Pancreas (tissue), 10 donors: ENCODE measurements around the gene DLX2. TPM values are rescaled to one million over a fixed set of nuclear protein-coding genes. Genes with fewer than 3 reads are reported as not detected.
"Not testable (repeated sequence)": the region's sequence is repeated elsewhere in the genome, so short reads cannot be mapped to it uniquely, and the experiment has no call there.

ENCODE experiments used
- ATAC-seq, 4 donors: fragments of 200-7000 bp; cut with Tn5 transposase; one replicate each; pipeline versions ENCODE4 v1.8.0 to v1.9.1; 2020; ENCODE audit warnings: mild to moderate bottlenecking in 4 of 4, moderate library complexity in 4 of 4
- DNase-seq, 6 donors: peaks; one replicate each; pipeline ENCODE4 v3.0.0-alpha.2; 2020
- FAIRE-seq: peaks from 2 replicates; lab custom pipeline; 2012; peaks lifted over from hg19 to GRCh38; lab: Jason Lieb, UNC
- H3K27ac ChIP-seq, 4 donors: fragments of 200-600 bp; sonication (generic); 1 replicate in 3 of 4; 2 replicates in 1 of 4; pipeline versions ENCODE4 v1.5.0 to v1.8.0; 2020
- H3K27me3 ChIP-seq, 4 donors: fragments of 200-600 bp; one replicate each; pipeline ENCODE4 v1.8.0; 2021
- H3K36me3 ChIP-seq, 3 donors: fragments of 200-600 bp; sonication (generic) in 1 of 3; one replicate each; pipeline versions ENCODE4 v1.5.0 to v1.8.0; 2020 to 2021
- H3K4me1 ChIP-seq, 3 donors: fragments of 200-600 bp; one replicate each; pipeline ENCODE4 v1.8.0; 2021
- H3K4me3 ChIP-seq, 4 donors: fragments of 200-600 bp; sonication (generic) in 2 of 4; one replicate each; pipeline versions ENCODE4 v1.5.0 to v1.8.0; 2020 to 2021
- H3K9me3 ChIP-seq, 4 donors: fragments of 200-600 bp; one replicate each; pipeline ENCODE4 v1.8.0; 2021
- WGBS, 2 donors: extraction: QIAGEN DNeasy Blood & Tissue Kit; methylation state at CpG; one replicate each; pipeline ENCODE4 v1.1.7; 2013; 5-methylcytosine and 5-hydroxymethylcytosine counted together
- intact Hi-C, 3 donors: fragments of 100-400 bp; cut with DNase I; formaldehyde crosslinking; loops; one replicate each; pipeline versions ENCODE4 v1.11.1 to v1.14.2; 2022
- polyA plus RNA-seq, 2 donors: library from polyadenylated mRNA; stranded (reverse); fragments of 200-250 nt; gene quantifications; one replicate each; pipeline ENCODE4 v1.2.3, GENCODE V29; 2013
- total RNA-seq, 6 donors: library from RNA; stranded (reverse); fragmentation: NEBNext Ultra II Directional in 4 of 6; extraction: Animal tissue kit (Norgen Biotek cat#: 25700) in 4 of 6; gene quantifications; one replicate each; pipeline versions ENCODE4 v1.2.1 to v1.2.4, GENCODE V29; 2021 to 2023
- TF ChIP-seq, protein P1 (sequence below), 4 donors: fragments of 200-600 bp; sonication (generic) in 3 of 4; IDR thresholded peaks; one replicate each; pipeline versions ENCODE4 v1.5.0 to v1.8.0; 2021; ENCODE audit warnings: antibody characterized with exemption in 4 of 4
- donor health status: healthy with polysubstance abuse.
- donor health status: DM: no; HTN: no; CAD: no; lungs with moderate emphysema.
- donor health status: DM: no; HTN: no; CAD: no.
- donor health status: control.
- donor health status: control.
- donor health status: Bipolar disorder and iron deficiency.
- donor health status: DM: yes; HTN: yes; CAD: no.
- donor health status: DM: no; HTN: no; CAD: no.
- donor health status: DM: no; HTN: no; CAD: no.
- donor health status: DM: yes; HTN: yes; CAD: no.

Gene DLX2
- total and polyA plus RNA-seq, 8 donors, result not detected

DNA sequence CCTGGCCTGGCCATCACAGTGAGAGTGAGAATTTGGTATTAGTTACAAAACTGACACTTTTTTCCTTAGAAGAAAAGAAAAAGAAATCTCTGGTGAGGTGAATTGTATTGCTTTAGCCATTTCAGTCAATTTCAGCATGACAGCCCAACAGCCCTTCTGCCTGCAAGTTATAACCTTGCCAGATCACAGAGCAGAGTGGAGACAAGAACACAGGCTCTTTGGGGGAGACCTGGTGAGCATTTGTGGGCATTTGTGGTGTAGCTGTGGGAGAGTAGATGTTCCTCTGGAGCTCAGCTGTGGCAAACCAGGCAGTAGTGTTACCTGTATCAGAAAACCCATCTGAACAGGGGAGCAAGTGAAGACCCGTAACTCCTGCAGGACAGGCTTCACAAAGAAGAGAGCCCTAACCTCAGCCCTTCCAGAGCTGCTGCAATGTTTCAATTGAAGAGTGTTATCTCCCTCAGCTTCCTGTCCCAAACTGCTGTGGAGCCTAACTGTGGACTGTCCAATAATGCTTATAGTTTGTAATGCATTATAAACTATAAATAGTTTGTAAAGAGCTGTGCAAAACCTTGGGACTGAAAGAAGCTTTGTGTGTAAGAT lies 40.2 kb downstream of the DLX2 start:
- H3K9me3 ChIP-seq, result no peaks in the 10 kb centered on the region
- H3K36me3 ChIP-seq, result no peaks in the 10 kb centered on the region
- H3K4me3 ChIP-seq, result no peak overlapping the region
- H3K27me3 ChIP-seq, result no peaks in the 10 kb centered on the region
- ATAC-seq (no peak), FAIRE-seq (no peak), DNase-seq (no peak)
- intact Hi-C loops, result no loop called here
- TF ChIP-seq, protein P1, sequence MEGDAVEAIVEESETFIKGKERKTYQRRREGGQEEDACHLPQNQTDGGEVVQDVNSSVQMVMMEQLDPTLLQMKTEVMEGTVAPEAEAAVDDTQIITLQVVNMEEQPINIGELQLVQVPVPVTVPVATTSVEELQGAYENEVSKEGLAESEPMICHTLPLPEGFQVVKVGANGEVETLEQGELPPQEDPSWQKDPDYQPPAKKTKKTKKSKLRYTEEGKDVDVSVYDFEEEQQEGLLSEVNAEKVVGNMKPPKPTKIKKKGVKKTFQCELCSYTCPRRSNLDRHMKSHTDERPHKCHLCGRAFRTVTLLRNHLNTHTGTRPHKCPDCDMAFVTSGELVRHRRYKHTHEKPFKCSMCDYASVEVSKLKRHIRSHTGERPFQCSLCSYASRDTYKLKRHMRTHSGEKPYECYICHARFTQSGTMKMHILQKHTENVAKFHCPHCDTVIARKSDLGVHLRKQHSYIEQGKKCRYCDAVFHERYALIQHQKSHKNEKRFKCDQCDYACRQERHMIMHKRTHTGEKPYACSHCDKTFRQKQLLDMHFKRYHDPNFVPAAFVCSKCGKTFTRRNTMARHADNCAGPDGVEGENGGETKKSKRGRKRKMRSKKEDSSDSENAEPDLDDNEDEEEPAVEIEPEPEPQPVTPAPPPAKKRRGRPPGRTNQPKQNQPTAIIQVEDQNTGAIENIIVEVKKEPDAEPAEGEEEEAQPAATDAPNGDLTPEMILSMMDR (IDR thresholded peaks at IDR 0.05), result no peak
- WGBS, 2 donors, result 86 to 95% methylated on average over 1 of the region's 1 CpG
- no peak overlapping the region for H3K27ac ChIP-seq
- H3K4me1 ChIP-seq, result no peaks in the 10 kb centered on the region

DNA sequence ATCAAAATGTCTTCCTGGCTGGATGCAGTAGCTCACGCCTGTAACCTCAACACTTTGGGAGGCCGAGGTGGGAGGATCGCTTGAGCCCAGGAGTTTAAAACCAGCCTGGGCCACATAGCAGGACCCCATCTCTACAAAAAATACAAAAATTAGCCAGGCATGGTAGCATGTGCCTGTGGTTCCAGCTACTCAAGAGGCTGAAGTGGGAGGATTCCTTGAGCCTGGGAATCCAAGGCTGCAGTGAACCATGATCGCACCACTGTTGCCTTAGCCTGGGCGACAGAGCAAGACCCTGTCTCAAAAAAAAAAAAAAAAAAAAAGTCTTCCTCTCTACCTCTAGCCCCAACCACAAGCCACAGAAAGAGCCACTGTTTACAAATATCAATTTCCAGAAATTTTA lies 42.6 kb downstream of the DLX2 start:
- ATAC-seq, H3K9me3 ChIP-seq, intact Hi-C loops, H3K4me3 ChIP-seq, H3K4me1 ChIP-seq, H3K27ac ChIP-seq, H3K36me3 ChIP-seq, FAIRE-seq, H3K27me3 ChIP-seq, DNase-seq: not testable (repeated sequence)
- 96 to 99% methylated on average over 5 of the region's 5 CpGs for WGBS, 2 donors

DNA sequence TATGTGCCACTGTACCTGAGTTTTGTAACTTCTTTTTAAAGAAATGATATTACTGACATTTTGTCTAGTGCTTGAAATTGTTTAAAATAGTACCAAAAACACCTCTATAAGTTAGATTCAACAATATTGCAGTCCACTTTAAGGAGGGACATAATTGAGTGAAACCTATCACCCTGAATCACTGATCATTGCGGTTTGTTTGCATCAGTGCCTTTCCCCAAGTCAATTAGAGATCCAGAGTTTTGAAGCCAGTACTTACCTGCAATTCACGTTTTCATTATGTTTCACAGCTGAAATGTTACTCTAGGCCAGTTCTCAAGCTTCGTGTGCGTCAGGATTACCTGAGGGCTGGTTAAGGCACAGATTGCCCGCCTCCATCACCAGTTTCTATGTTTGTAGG lies 44.0 kb downstream of the DLX2 start:
- ATAC-seq, result no peak
- Histone ChIP-seq H3K4me1 (no peaks in the 10 kb centered on the region), H3K36me3 (no peaks in the 10 kb centered on the region), H3K9me3 (no peaks in the 10 kb centered on the region), H3K27me3 (no peaks in the 10 kb centered on the region), H3K27ac (no peak overlapping the region), H3K4me3 (no peak overlapping the region)
- intact Hi-C loops, result no loop called here
- WGBS, 2 donors, result 91 to 96% methylated on average over 5 of the region's 5 CpGs
- DNase-seq, result no peak
- TF ChIP-seq, protein P1 (IDR thresholded peaks at IDR 0.05), result no peak
- no peak for FAIRE-seq

DNA sequence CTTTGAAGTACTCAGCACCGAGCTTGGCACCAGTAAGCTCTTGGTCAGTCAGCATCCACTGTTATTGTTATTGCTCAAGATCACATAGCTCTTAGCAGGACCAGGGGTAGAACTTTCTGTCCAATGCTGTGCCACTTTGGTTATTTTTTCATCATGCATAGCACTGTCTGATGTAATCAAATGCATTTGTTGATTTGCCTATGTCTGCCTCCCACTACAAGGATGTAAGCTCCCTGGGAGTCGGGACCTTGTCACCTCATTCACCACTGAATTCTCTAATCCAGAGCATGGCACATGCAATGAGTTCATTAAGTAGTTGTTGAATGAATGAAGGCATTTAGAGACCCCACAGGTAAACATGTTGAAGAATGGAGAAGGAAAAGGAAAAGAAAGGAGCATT lies 46.4 kb downstream of the DLX2 start:
- TF ChIP-seq, protein P1 (IDR thresholded peaks at IDR 0.05), result no peak
- FAIRE-seq (no peak), DNase-seq (no peak), ATAC-seq (no peak)
- H3K27me3 ChIP-seq, result no peaks in the 10 kb centered on the region
- peaks cover 0 to 6% (median 0%) of the 10 kb centered on the region in 3 donors for H3K4me1 ChIP-seq
- no peaks in the 10 kb centered on the region for H3K36me3 ChIP-seq
- H3K4me3 ChIP-seq, result no peak overlapping the region
- intact Hi-C loops, result no loop called here
- no peaks in the 10 kb centered on the region for H3K9me3 ChIP-seq
- 86 to 93% methylated on average over 2 of the region's 2 CpGs for WGBS, 2 donors
- H3K27ac ChIP-seq, result no peak overlapping the region

DNA sequence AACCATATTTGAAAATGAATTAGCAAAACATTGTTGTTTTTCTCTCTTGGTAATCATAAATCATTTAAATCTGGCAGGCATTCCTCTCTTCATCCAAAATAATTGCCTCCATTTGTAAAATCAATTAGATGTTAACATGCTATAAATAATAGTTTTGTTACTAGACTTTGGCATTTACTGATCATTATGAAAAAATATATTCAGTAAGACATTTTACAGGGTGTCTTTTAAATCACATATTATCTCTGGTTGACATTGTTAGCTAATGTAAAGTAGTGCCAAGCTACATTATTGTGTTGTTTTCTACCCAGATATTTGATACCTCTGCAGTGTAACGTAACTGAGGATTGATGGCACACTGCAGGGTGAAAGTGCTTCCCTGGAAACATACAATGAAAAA lies 49.2 kb downstream of the DLX2 start:
- Histone ChIP-seq H3K27ac (no peak overlapping the region), H3K36me3 (no peaks in the 10 kb centered on the region), H3K27me3 (no peaks in the 10 kb centered on the region), H3K4me1 (peaks cover 0 to 6% (median 0%) of the 10 kb centered on the region in 3 donors), H3K4me3 (no peak overlapping the region), H3K9me3 (no peaks in the 10 kb centered on the region)
- TF ChIP-seq, protein P1 (IDR thresholded peaks at IDR 0.05), result no peak
- FAIRE-seq, result no peak
- 75 to 82% methylated on average over 1 of the region's 1 CpG for WGBS, 2 donors
- intact Hi-C loops, result no loop called here
- ATAC-seq, result no peak
- no peak for DNase-seq
